Adrenal gland (tissue), 5 donors: Measurements from ENCODE around the gene KLHL11.

ENCODE experiments used
- POLR2A ChIP-seq, 2 donors: fragments of 450-650 bp; IDR thresholded peaks; one replicate each; pipeline ENCODE4 v1.6.1; 2017; ENCODE audit warnings: antibody characterized with exemption in 2 of 2, mild to moderate bottlenecking in 2 of 2, moderate library complexity in 1 of 2
- TF ChIP-seq, protein P1 (sequence below), 6 experiments: fragments of 450-650 bp in 4 of 6; fragments of 200-600 bp in 2 of 6; sonication (generic) in 1 of 6; IDR thresholded peaks; 1 replicate in 5 of 6; 2 replicates in 1 of 6; pipeline versions ENCODE4 v1.5.1 to v1.8.0; 2016 to 2021; ENCODE audit warnings: antibody characterized with exemption in 6 of 6, mild to moderate bottlenecking in 2 of 6, moderate library complexity in 1 of 6
- donor health status: DM: no; HTN: no; CAD: no.

DNA sequence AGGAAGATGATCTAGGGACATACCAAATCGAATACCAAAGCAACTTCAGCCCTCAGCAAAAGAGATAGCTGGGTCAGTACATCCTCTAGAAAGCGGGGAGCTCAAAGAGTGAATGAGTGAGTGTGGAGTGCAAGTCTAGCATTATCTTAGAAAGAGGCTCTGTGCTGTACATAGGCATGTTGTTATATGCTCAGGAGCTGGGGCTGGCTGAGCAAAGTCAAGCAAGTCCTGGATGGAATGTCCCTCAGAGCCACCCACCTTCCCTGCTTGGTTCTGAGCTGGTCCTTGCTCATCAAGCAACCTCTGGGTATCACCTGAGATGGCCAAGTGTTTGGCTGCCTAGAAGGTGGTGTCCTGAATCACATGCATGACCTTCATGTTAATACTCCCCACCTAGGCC is 4.9 kb upstream of the KLHL11 start:
- TF ChIP-seq, protein P1, sequence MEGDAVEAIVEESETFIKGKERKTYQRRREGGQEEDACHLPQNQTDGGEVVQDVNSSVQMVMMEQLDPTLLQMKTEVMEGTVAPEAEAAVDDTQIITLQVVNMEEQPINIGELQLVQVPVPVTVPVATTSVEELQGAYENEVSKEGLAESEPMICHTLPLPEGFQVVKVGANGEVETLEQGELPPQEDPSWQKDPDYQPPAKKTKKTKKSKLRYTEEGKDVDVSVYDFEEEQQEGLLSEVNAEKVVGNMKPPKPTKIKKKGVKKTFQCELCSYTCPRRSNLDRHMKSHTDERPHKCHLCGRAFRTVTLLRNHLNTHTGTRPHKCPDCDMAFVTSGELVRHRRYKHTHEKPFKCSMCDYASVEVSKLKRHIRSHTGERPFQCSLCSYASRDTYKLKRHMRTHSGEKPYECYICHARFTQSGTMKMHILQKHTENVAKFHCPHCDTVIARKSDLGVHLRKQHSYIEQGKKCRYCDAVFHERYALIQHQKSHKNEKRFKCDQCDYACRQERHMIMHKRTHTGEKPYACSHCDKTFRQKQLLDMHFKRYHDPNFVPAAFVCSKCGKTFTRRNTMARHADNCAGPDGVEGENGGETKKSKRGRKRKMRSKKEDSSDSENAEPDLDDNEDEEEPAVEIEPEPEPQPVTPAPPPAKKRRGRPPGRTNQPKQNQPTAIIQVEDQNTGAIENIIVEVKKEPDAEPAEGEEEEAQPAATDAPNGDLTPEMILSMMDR (IDR thresholded peaks at IDR 0.05), result no peak
- no peak for TF ChIP-seq POLR2A (IDR thresholded peaks at IDR 0.05)
